AG10803 (cell line): ENCODE results near the gene FBXO46.

ENCODE experiments used
- DNase-seq: peaks from one replicate; pipeline ENCODE4 v3.0.0; 2010; ENCODE audit warnings: low read depth
- H3K4me3 ChIP-seq: 2 replicates; pipeline ENCODE4 v1.5.1; 2011; ENCODE audit warnings: mild to moderate bottlenecking, low read length, control low read depth
- CTCF ChIP-seq: conservative IDR thresholded peaks from 2 replicates; pipeline ENCODE4 v1.5.1; 2011; ENCODE audit warnings: mild to moderate bottlenecking, low read length, control low read depth, inconsistent platforms

Gene FBXO46

GRCh38 chr19:45730368-45731288, at the start of gene FBXO46:
FBXO46 (minus strand) TSS chr19:45730896; CDS start chr19:45713495, 17,401 bp downstream.
- TF ChIP-seq CTCF = peak; percentile 8; the same call in 1 of the 2 replicates
- peak within 1 kb of the TSS; percentile 89 for H3K4me3 ChIP-seq
- peak; percentile 98 for DNase-seq

GRCh38 chr19:45780146-45780447, 49.4 kb upstream of the FBXO46 start:
- no peak for DNase-seq
- no peak for TF ChIP-seq CTCF
- peak overlapping the region; percentile 77 for H3K4me3 ChIP-seq

- peak; percentile 47 for DNase-seq
- peak; percentile 35 for TF ChIP-seq CTCF
- H3K4me3 ChIP-seq = peak overlapping the region; percentile 77
These were observed 48.8 kb upstream of the FBXO46 start for GRCh38 chr19:45779231-45780145.

GRCh38 chr19:45778010-45778661, 47.4 kb upstream of the FBXO46 start:
- no peak for DNase-seq
- no peak for TF ChIP-seq CTCF
- no peak overlapping the region for H3K4me3 ChIP-seq

- no peak overlapping the region for H3K4me3 ChIP-seq
- no peak for TF ChIP-seq CTCF
- no peak for DNase-seq
These were observed 46.8 kb upstream of the FBXO46 start for GRCh38 chr19:45777395-45777961.

GRCh38 chr19:45774765-45775164, 44.1 kb upstream of the FBXO46 start:
- DNase-seq = no peak
- H3K4me3 ChIP-seq = no peak overlapping the region
- TF ChIP-seq CTCF = no peak
